Vagina (tissue), 2 donors: ENCODE data around the gene CD300E. TPM values are rescaled to one million over a fixed set of nuclear protein-coding genes. Genes with fewer than 3 reads are reported as not detected.

Source experiments
- DNase-seq, 2 donors: peaks; one replicate each; pipeline ENCODE4 v3.0.0-alpha.2; 2017; ENCODE audit errors: extremely low spot score in 2 of 2
- H3K27ac ChIP-seq: fragments of 200-600 bp; sonication (generic); one replicate; pipeline ENCODE4 v1.5.1; 2019
- H3K27me3 ChIP-seq: fragments of 200-600 bp; sonication (generic); one replicate; pipeline ENCODE4 v1.5.1; 2019
- H3K36me3 ChIP-seq, 2 donors: fragments of 200-600 bp; sonication (generic); one replicate each; pipeline ENCODE4 v1.5.1; 2017 to 2019
- H3K4me1 ChIP-seq: fragments of 200-600 bp; sonication (generic); one replicate; pipeline ENCODE4 v1.5.1; 2019
- H3K4me3 ChIP-seq, 2 donors: fragments of 200-600 bp; sonication (generic); 1 replicate in 1 of 2; 2 replicates in 1 of 2; pipeline ENCODE4 v1.5.1; 2016 to 2019
- H3K9me3 ChIP-seq: fragments of 200-600 bp; sonication (generic); one replicate; pipeline ENCODE4 v1.5.1; 2019
- CTCF ChIP-seq, 3 experiments: fragments of 450-650 bp in 2 of 3; fragments of 200-600 bp in 1 of 3; sonication (generic) in 1 of 3; IDR thresholded peaks; one replicate each; pipeline ENCODE4 v1.5.1; 2017 to 2019; ENCODE audit warnings: antibody characterized with exemption in 3 of 3, mild to moderate bottlenecking in 2 of 3, moderate library complexity in 2 of 3
- POLR2A ChIP-seq, 2 donors: fragments of 450-650 bp; IDR thresholded peaks; one replicate each; pipeline ENCODE4 v1.6.1; 2017; ENCODE audit warnings: antibody characterized with exemption in 2 of 2, mild to moderate bottlenecking in 2 of 2, moderate library complexity in 2 of 2
- POLR2AphosphoS5 ChIP-seq, 2 donors: sonication (generic); formaldehyde crosslinking; IDR thresholded peaks; one replicate each; pipeline ENCODE4 v1.9.0; 2017; ENCODE audit warnings: antibody characterized with exemption in 2 of 2, mild to moderate bottlenecking in 2 of 2, low read depth in 1 of 2; ENCODE audit not compliant: insufficient read depth in 1 of 2
- intact Hi-C: fragments of 100-400 bp; cut with DNase I; formaldehyde crosslinking; loops from one replicate; pipeline ENCODE4 v1.15.1; 2023
- total RNA-seq: library from RNA; depleted of rRNA; stranded (reverse); fragments of >200 nt; gene quantifications from one replicate; pipeline ENCODE4 v1.2.3, GENCODE V29; 2016

CD300E gene
- total RNA-seq, 1 donor from 2014 or later, result 0.98 TPM

- H3K9me3 ChIP-seq, result no peaks in the 10 kb centered on the region
- H3K27me3 ChIP-seq, result no peaks in the 10 kb centered on the region
- TF ChIP-seq POLR2A (IDR thresholded peaks at IDR 0.05) (no peak), POLR2AphosphoS5 (IDR thresholded peaks at IDR 0.05; ENCODE audit: insufficient read depth in 1 of 2, low read depth in 1 of 2) (no peak), CTCF (IDR thresholded peaks at IDR 0.05) (no peak)
- no peak overlapping the region for H3K27ac ChIP-seq
- H3K4me3 ChIP-seq, result no peak overlapping the region
- no peaks in the 10 kb centered on the region for H3K4me1 ChIP-seq
- no peak for DNase-seq
- intact Hi-C loops, result no loop called here
- no peaks in the 10 kb centered on the region for H3K36me3 ChIP-seq
Measured at GRCh38 chr17:74618451-74618850, 5.1 kb downstream of the CD300E start.

- no peaks in the 10 kb centered on the region for H3K9me3 ChIP-seq
- no peaks in the 10 kb centered on the region for H3K36me3 ChIP-seq
- intact Hi-C loops, result no loop called here
- no peak overlapping the region for H3K27ac ChIP-seq
- H3K27me3 ChIP-seq, result no peaks in the 10 kb centered on the region
- no peak for DNase-seq
- no peak overlapping the region for H3K4me3 ChIP-seq
- no peak for TF ChIP-seq CTCF (IDR thresholded peaks at IDR 0.05)
- TF ChIP-seq POLR2AphosphoS5 (IDR thresholded peaks at IDR 0.05; ENCODE audit: insufficient read depth in 1 of 2, low read depth in 1 of 2), result no peak
- no peak for TF ChIP-seq POLR2A (IDR thresholded peaks at IDR 0.05)
- H3K4me1 ChIP-seq, result no peaks in the 10 kb centered on the region
Measured at GRCh38 chr17:74616696-74617095, 6.8 kb downstream of the CD300E start.

GRCh38 chr17:74612046-74612445 lies 11.5 kb downstream of the CD300E start:
- no peaks in the 10 kb centered on the region for H3K27me3 ChIP-seq
- no peaks in the 10 kb centered on the region for H3K9me3 ChIP-seq
- intact Hi-C loops, result no loop called here
- no peak for DNase-seq
- no peaks in the 10 kb centered on the region for H3K36me3 ChIP-seq
- H3K4me1 ChIP-seq, result no peaks in the 10 kb centered on the region
- H3K4me3 ChIP-seq, result no peak overlapping the region
- H3K27ac ChIP-seq, result no peak overlapping the region
- TF ChIP-seq POLR2AphosphoS5 (IDR thresholded peaks at IDR 0.05; ENCODE audit: insufficient read depth in 1 of 2, low read depth in 1 of 2), result no peak

- DNase-seq, result no peak
- Histone ChIP-seq H3K4me1 (peaks cover 8% of the 10 kb centered on the region), H3K27ac (no peak overlapping the region), H3K4me3 (no peak overlapping the region), H3K27me3 (no peaks in the 10 kb centered on the region), H3K36me3 (no peaks in the 10 kb centered on the region), H3K9me3 (no peaks in the 10 kb centered on the region)
- TF ChIP-seq POLR2A (IDR thresholded peaks at IDR 0.05) (no peak), CTCF (IDR thresholded peaks at IDR 0.05) (no peak), POLR2AphosphoS5 (IDR thresholded peaks at IDR 0.05; ENCODE audit: insufficient read depth in 1 of 2, low read depth in 1 of 2) (no peak)
- intact Hi-C loops, result no loop called here
Measured at GRCh38 chr17:74610108-74610507, 13.4 kb downstream of the CD300E start.

GRCh38 chr17:74608511-74608910 lies 15.0 kb downstream of the CD300E start:
- Histone ChIP-seq H3K9me3 (no peaks in the 10 kb centered on the region), H3K27me3 (no peaks in the 10 kb centered on the region), H3K4me3 (no peak overlapping the region), H3K27ac (no peak overlapping the region), H3K4me1 (peaks cover 20% of the 10 kb centered on the region), H3K36me3 (no peaks in the 10 kb centered on the region)
- TF ChIP-seq POLR2A (IDR thresholded peaks at IDR 0.05), result no peak
- no peak for TF ChIP-seq CTCF (IDR thresholded peaks at IDR 0.05)
- no peak for TF ChIP-seq POLR2AphosphoS5 (IDR thresholded peaks at IDR 0.05; ENCODE audit: insufficient read depth in 1 of 2, low read depth in 1 of 2)
- DNase-seq, result no peak
- intact Hi-C loops, result no loop called here

GRCh38 chr17:74607221-74607620 lies 16.3 kb downstream of the CD300E start:
- intact Hi-C loops, result no loop called here
- H3K4me1 ChIP-seq, result peaks cover 20% of the 10 kb centered on the region
- no peaks in the 10 kb centered on the region for H3K27me3 ChIP-seq
- H3K9me3 ChIP-seq, result no peaks in the 10 kb centered on the region
- TF ChIP-seq POLR2A (IDR thresholded peaks at IDR 0.05) (no peak), POLR2AphosphoS5 (IDR thresholded peaks at IDR 0.05; ENCODE audit: insufficient read depth in 1 of 2, low read depth in 1 of 2) (no peak), CTCF (IDR thresholded peaks at IDR 0.05) (no peak)
- no peak overlapping the region for H3K4me3 ChIP-seq
- DNase-seq, result no peak
- H3K27ac ChIP-seq, result no peak overlapping the region
- H3K36me3 ChIP-seq, result no peaks in the 10 kb centered on the region
